GM12891 (cell line): ENCODE results near the gene SLC22A14.

Source experiments
- POLR2A ChIP-seq: IDR thresholded peaks from 2 replicates; pipeline ENCODE4 v1.6.1; 2011; ENCODE audit warnings: low read depth, low read length, control low read depth
- POLR2AphosphoS5 ChIP-seq: IDR thresholded peaks from 2 replicates; pipeline ENCODE4 v1.6.1; 2011; ENCODE audit warnings: low read depth, low read length, control low read depth

DNA sequence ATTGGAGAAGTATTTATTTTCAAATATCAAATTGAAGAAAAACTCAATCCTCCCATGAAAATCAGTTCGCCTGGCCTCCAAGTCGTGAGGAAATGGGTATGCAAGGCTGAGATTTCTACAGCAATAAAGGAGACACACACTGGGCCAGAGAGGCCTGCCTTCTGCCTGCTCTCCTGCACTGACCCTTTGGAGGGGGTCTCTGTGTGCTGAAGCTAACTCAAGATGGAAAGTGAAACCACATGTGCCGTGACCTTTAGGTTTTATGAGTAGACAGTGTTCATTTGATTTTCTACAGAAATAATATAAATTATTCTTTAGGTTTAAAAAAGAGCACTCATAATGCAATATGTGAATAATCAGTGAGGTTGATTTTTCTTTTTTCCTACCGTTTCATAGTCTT is 28.4 kb upstream of the SLC22A14 start:
- TF ChIP-seq POLR2AphosphoS5 (no peak), POLR2A (no peak)
